Measurements from ENCODE around the gene KCNQ1. TPM values are rescaled to one million over a fixed set of nuclear protein-coding genes. Genes with fewer than 3 reads are reported as not detected.

The KCNQ1 gene
- polyA plus RNA-seq, 1 of the 3 experiments (the other 2 are of a cell fraction): 0.05 TPM

DNA sequence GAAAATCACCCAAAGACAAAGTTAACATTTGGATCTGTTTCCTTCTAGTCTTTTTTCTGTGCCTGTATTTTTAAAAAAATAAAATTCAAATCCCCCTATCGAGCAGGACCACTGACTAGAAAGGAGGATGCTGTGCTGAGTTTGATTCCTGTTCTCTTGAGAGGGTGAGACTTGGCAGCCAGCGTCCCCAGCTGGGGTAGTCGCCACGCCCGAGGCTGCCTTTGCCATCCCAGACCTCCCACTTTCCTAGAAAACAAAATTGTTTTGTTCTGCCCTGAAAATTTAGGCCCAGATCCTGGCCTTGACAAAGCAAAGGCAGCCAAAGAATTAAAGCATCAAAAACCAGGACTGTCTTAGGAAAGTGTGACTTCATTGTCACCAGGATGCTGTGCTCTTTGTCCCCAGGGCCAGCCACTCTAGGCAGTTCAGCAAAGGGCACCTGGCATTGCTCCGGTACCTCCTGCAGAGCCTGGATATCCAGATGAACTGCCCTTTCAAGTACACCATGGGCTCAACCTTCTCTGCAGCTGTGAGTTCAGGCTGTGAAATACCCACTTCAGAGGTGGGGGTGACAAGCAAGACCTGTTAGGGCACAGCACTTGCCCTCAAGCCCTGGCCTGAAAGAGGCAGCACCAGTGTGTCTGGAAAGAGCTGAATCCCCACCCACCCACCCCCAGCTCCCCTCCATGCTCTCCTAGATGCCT is 210.4 kb downstream of the KCNQ1 start:
- Histone ChIP-seq H3K9ac (no peak overlapping the region), H3K9me3 (peaks cover 6% of the 10 kb centered on the region), H3K27me3 (ENCODE audit: insufficient read depth) (no peaks in the 10 kb centered on the region), H3K4me2 (no peak overlapping the region), H3K36me3 (replicated peaks in 1 of 2; ENCODE audit: control insufficient read depth in 1 of 2, insufficient read depth in 2 of 2, low read length in 1 of 2) (peaks cover 0 to 5% of the 10 kb centered on the region in 2 experiments), H3K4me3 (ENCODE audit: low read depth in 2 of 2, low read length in 1 of 2) (no peak overlapping the region), H3K27ac (ENCODE audit: low read depth in 2 of 2, low read length in 1 of 2) (no peak overlapping the region; a peak in 1 of 4 replicates), H3K9me2 (no peaks in the 10 kb centered on the region), H2AFZ (ENCODE audit: low read depth) (no peak overlapping the region), H4K20me1 (ENCODE audit: insufficient read depth) (no peaks in the 10 kb centered on the region), H3F3A (replicated peaks; ENCODE audit: insufficient read depth) (no peaks in the 10 kb centered on the region), H3K79me2 (ENCODE audit: insufficient read depth) (no peaks in the 10 kb centered on the region), H3K4me1 (ENCODE audit: control insufficient read depth in 1 of 2, insufficient read depth in 2 of 2, low read depth in 1 of 2, low read length in 1 of 2) (peaks cover 0 to 32% of the 10 kb centered on the region in 2 experiments; a peak in 1 of 4 replicates)
- POLR2A ChIA-PET: interaction anchor here (1.4 kb wide), 1 partner anchor 14 kb away, joined by 4 read pairs; no protein-coding TSS in a partner anchor
- CTCF ChIA-PET: interaction anchor here (0.7 to 1.5 kb wide), 3 partner anchors 123 to 237 kb away, joined by 3 read pairs; no protein-coding TSS in a partner anchor
- TF ChIP-seq RXRA (IDR thresholded peaks at IDR 0.05; ENCODE audit: borderline replicate concordance, low read depth) (no peak), FOXJ3 (CRISPR knock-in tag; IDR thresholded peaks at IDR 0.05) (no peak), MXI1 (IDR thresholded peaks at IDR 0.05; ENCODE audit: low read depth, low read length) (no peak), TAF1 (IDR thresholded peaks at IDR 0.05; ENCODE audit: borderline replicate concordance, low read depth, low read length) (no peak), RCOR1 (IDR thresholded peaks at IDR 0.05; ENCODE audit: low read length) (no peak), RAD21 (IDR thresholded peaks at IDR 0.05; ENCODE audit: low read length) (no peak), RFX5 (IDR thresholded peaks at IDR 0.05; ENCODE audit: low read length) (no peak)
- TF ChIP-seq, protein P1, sequence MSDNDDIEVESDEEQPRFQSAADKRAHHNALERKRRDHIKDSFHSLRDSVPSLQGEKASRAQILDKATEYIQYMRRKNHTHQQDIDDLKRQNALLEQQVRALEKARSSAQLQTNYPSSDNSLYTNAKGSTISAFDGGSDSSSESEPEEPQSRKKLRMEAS (IDR thresholded peaks at IDR 0.05; ENCODE audit: low read depth): no peak
- TF ChIP-seq, protein P2, sequence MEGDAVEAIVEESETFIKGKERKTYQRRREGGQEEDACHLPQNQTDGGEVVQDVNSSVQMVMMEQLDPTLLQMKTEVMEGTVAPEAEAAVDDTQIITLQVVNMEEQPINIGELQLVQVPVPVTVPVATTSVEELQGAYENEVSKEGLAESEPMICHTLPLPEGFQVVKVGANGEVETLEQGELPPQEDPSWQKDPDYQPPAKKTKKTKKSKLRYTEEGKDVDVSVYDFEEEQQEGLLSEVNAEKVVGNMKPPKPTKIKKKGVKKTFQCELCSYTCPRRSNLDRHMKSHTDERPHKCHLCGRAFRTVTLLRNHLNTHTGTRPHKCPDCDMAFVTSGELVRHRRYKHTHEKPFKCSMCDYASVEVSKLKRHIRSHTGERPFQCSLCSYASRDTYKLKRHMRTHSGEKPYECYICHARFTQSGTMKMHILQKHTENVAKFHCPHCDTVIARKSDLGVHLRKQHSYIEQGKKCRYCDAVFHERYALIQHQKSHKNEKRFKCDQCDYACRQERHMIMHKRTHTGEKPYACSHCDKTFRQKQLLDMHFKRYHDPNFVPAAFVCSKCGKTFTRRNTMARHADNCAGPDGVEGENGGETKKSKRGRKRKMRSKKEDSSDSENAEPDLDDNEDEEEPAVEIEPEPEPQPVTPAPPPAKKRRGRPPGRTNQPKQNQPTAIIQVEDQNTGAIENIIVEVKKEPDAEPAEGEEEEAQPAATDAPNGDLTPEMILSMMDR (IDR thresholded peaks at IDR 0.05): no peak
- TF ChIP-seq, protein P3, sequence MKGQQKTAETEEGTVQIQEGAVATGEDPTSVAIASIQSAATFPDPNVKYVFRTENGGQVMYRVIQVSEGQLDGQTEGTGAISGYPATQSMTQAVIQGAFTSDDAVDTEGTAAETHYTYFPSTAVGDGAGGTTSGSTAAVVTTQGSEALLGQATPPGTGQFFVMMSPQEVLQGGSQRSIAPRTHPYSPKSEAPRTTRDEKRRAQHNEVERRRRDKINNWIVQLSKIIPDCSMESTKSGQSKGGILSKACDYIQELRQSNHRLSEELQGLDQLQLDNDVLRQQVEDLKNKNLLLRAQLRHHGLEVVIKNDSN (IDR thresholded peaks at IDR 0.05; ENCODE audit: borderline replicate concordance, low read depth): no peak
- TF ChIP-seq, protein P4, sequence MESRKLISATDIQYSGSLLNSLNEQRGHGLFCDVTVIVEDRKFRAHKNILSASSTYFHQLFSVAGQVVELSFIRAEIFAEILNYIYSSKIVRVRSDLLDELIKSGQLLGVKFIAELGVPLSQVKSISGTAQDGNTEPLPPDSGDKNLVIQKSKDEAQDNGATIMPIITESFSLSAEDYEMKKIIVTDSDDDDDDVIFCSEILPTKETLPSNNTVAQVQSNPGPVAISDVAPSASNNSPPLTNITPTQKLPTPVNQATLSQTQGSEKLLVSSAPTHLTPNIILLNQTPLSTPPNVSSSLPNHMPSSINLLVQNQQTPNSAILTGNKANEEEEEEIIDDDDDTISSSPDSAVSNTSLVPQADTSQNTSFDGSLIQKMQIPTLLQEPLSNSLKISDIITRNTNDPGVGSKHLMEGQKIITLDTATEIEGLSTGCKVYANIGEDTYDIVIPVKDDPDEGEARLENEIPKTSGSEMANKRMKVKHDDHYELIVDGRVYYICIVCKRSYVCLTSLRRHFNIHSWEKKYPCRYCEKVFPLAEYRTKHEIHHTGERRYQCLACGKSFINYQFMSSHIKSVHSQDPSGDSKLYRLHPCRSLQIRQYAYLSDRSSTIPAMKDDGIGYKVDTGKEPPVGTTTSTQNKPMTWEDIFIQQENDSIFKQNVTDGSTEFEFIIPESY (IDR thresholded peaks at IDR 0.05; ENCODE audit: borderline replicate concordance, low read depth): no peak
- no peak for DNase-seq
- WGBS (ENCODE audit: low lambda C conversion rate): 72% methylated on average over 5 of the region's 6 CpGs

Data from SK-N-SH (cell line).